ENCODE data around the gene LMF1.

LMF1 gene

GRCh38 chr16:1002399-1003166, 31.8 kb upstream of the LMF1 start:
- peak; percentile 86 for DNase-seq (ENCODE audit: low spot score)

- DNase-seq (ENCODE audit: low spot score): no peak
Observed at GRCh38 chr16:1001096-1001495, 30.3 kb upstream of the LMF1 start.

- no peak for DNase-seq (ENCODE audit: low spot score)
Observed at GRCh38 chr16:1000608-1001007, 29.8 kb upstream of the LMF1 start.

- DNase-seq (ENCODE audit: low spot score): no peak
Observed at GRCh38 chr16:999677-1000076, 28.9 kb upstream of the LMF1 start.

- no peak for DNase-seq (ENCODE audit: low spot score)
Observed at GRCh38 chr16:998615-999014, 27.8 kb upstream of the LMF1 start.

- no peak for DNase-seq (ENCODE audit: low spot score)
Observed at GRCh38 chr16:998211-998610, 27.4 kb upstream of the LMF1 start.

- DNase-seq (ENCODE audit: low spot score): peak; percentile 55
Observed at GRCh38 chr16:997440-998051, 26.8 kb upstream of the LMF1 start.

- no peak for DNase-seq (ENCODE audit: low spot score)
Observed at GRCh38 chr16:996681-997080, 25.9 kb upstream of the LMF1 start.

GRCh38 chr16:995783-996182, 25.0 kb upstream of the LMF1 start:
- no peak for DNase-seq (ENCODE audit: low spot score)

- DNase-seq (ENCODE audit: low spot score): no peak
Observed at GRCh38 chr16:995087-995486, 24.3 kb upstream of the LMF1 start.

GRCh38 chr16:993731-994130, 22.9 kb upstream of the LMF1 start:
- DNase-seq (ENCODE audit: low spot score): no peak

- no peak for DNase-seq (ENCODE audit: low spot score)
Observed at GRCh38 chr16:991773-992172, 21.0 kb upstream of the LMF1 start.

GRCh38 chr16:991345-991744, 20.6 kb upstream of the LMF1 start:
- no peak for DNase-seq (ENCODE audit: low spot score)

GRCh38 chr16:990516-991291, 19.9 kb upstream of the LMF1 start:
- no peak for DNase-seq (ENCODE audit: low spot score)

GRCh38 chr16:989354-989814, 18.6 kb upstream of the LMF1 start:
- no peak for DNase-seq (ENCODE audit: low spot score)

- no peak for DNase-seq (ENCODE audit: low spot score)
Observed at GRCh38 chr16:988471-989353, 17.9 kb upstream of the LMF1 start.

- DNase-seq (ENCODE audit: low spot score): no peak
Observed at GRCh38 chr16:987906-988305, 17.1 kb upstream of the LMF1 start.

GRCh38 chr16:986925-987582, 16.3 kb upstream of the LMF1 start:
- no peak for DNase-seq (ENCODE audit: low spot score)

- no peak for DNase-seq (ENCODE audit: low spot score)
Observed at GRCh38 chr16:986411-986810, 15.6 kb upstream of the LMF1 start.

GRCh38 chr16:985646-986400, 15.0 kb upstream of the LMF1 start:
- DNase-seq (ENCODE audit: low spot score): no peak

Data from RKO (cell line).